GM19467 (cell line): ENCODE measurements around the gene TOMM7.

Experiments used
- ATAC-seq: cut with Tn5 transposase; IDR thresholded peaks from one replicate; pipeline ENCODE4 v1.9.1; 2021; ENCODE audit warnings: mild to moderate bottlenecking, moderate library complexity; ENCODE audit not compliant: unreplicated experiment

Gene TOMM7

GRCh38 chr7:22822486-22823141, at the start of gene TOMM7:
TOMM7 (minus strand) TSS chr7:22822849; CDS start chr7:22822779, 70 bp downstream.
- ATAC-seq, result peak; percentile 67

- peak; percentile 96 for ATAC-seq
Observed at GRCh38 chr7:22872096-22872807, 49.6 kb upstream of the TOMM7 start.

GRCh38 chr7:22871661-22872060, 49.0 kb upstream of the TOMM7 start:
- ATAC-seq, result no peak

GRCh38 chr7:22868509-22868908, 45.9 kb upstream of the TOMM7 start:
- no peak for ATAC-seq

- no peak for ATAC-seq
Observed at GRCh38 chr7:22867589-22867988, 44.9 kb upstream of the TOMM7 start.

GRCh38 chr7:22867003-22867402, 44.4 kb upstream of the TOMM7 start:
- ATAC-seq, result no peak

- no peak for ATAC-seq
Observed at GRCh38 chr7:22865602-22865960, 42.9 kb upstream of the TOMM7 start.

- ATAC-seq, result no peak
Observed at GRCh38 chr7:22864855-22865601, 42.4 kb upstream of the TOMM7 start.

GRCh38 chr7:22864301-22864700, 41.7 kb upstream of the TOMM7 start:
- ATAC-seq, result no peak

- ATAC-seq, result no peak
Observed at GRCh38 chr7:22863156-22863899, 40.7 kb upstream of the TOMM7 start.

- no peak for ATAC-seq
Observed at GRCh38 chr7:22861576-22861975, 38.9 kb upstream of the TOMM7 start.

- no peak for ATAC-seq
Observed at GRCh38 chr7:22860784-22861482, 38.3 kb upstream of the TOMM7 start.

GRCh38 chr7:22860337-22860736, 37.7 kb upstream of the TOMM7 start:
- no peak for ATAC-seq

GRCh38 chr7:22859641-22860290, 37.1 kb upstream of the TOMM7 start:
- no peak for ATAC-seq

GRCh38 chr7:22858640-22859561, 36.3 kb upstream of the TOMM7 start:
- no peak for ATAC-seq

GRCh38 chr7:22858274-22858639, 35.6 kb upstream of the TOMM7 start:
- no peak for ATAC-seq

GRCh38 chr7:22856416-22856815, 33.8 kb upstream of the TOMM7 start:
- no peak for ATAC-seq

- ATAC-seq, result no peak
Observed at GRCh38 chr7:22855049-22855392, 32.4 kb upstream of the TOMM7 start.
